HK-2 (cell line): ENCODE measurements around the gene FAM3A.
"Not testable (repeated sequence)": the region's sequence is repeated elsewhere in the genome, so short reads cannot be mapped to it uniquely, and the experiment has no call there.

Source experiments
- DNase-seq: peaks from one replicate; pipeline ENCODE4 v3.0.0-alpha.2; 2018; ENCODE audit not compliant: unreplicated experiment

The FAM3A gene

GRCh38 chrX:154515966-154516655 is at the start of gene FAM3A:
TSS of gene FAM3A (minus strand) at chrX:154516232. CDS start at chrX:154515772, 460 bp downstream.
- DNase-seq, result peak; percentile 94

GRCh38 chrX:154562295-154562694 is 46.3 kb upstream of the FAM3A start:
- DNase-seq, result not testable (repeated sequence)

- not testable (repeated sequence) for DNase-seq
These were observed 44.3 kb upstream of the FAM3A start for GRCh38 chrX:154560326-154560725.

GRCh38 chrX:154558896-154559295 is 42.9 kb upstream of the FAM3A start:
- DNase-seq, result not testable (repeated sequence)

GRCh38 chrX:154558060-154558690 is 42.1 kb upstream of the FAM3A start:
- DNase-seq, result not testable (repeated sequence)

GRCh38 chrX:154552112-154552806 is 36.2 kb upstream of the FAM3A start:
- DNase-seq, result not testable (repeated sequence)

- DNase-seq, result no peak
These were observed 33.7 kb upstream of the FAM3A start for GRCh38 chrX:154549766-154550165.

- no peak for DNase-seq
These were observed 31.9 kb upstream of the FAM3A start for GRCh38 chrX:154548028-154548316.

- peak; percentile 92 for DNase-seq
These were observed 31.4 kb upstream of the FAM3A start, which contains the start of gene IKBKG for GRCh38 chrX:154547245-154548027. TSS of gene IKBKG (plus strand) at chrX:154547620. CDS start at chrX:154552003, 4,383 bp downstream.

GRCh38 chrX:154546354-154547244 is 30.6 kb upstream of the FAM3A start, which contains the start of gene G6PD:
TSS of gene G6PD (minus strand) at chrX:154546846. CDS start at chrX:154546155, 691 bp downstream.
- DNase-seq, result peak; percentile 84

GRCh38 chrX:154545673-154546274 is 29.7 kb upstream of the FAM3A start:
- DNase-seq, result no peak

- DNase-seq, result no peak
These were observed 26.8 kb upstream of the FAM3A start for GRCh38 chrX:154542723-154543424.

- peak; percentile 82 for DNase-seq
These were observed 26.1 kb upstream of the FAM3A start for GRCh38 chrX:154541896-154542722.

- no peak for DNase-seq
These were observed 25.5 kb upstream of the FAM3A start for GRCh38 chrX:154541589-154541895.

- DNase-seq, result no peak
These were observed 25.0 kb upstream of the FAM3A start for GRCh38 chrX:154540897-154541535.

GRCh38 chrX:154540365-154540764 is 24.3 kb upstream of the FAM3A start:
- DNase-seq, result not testable (repeated sequence)

GRCh38 chrX:154539077-154539476 is 23.0 kb upstream of the FAM3A start:
- no peak for DNase-seq

- no peak for DNase-seq
These were observed 19.9 kb upstream of the FAM3A start for GRCh38 chrX:154535892-154536291.
